Activated CD8-positive, alpha-beta memory T cell treated with anti-CD3 and anti-CD28 coated beads for 4 hours (primary cell): ENCODE results near the gene TMEM175.
A peak's percentile ranks its signal among the peaks of the same experiment; 100 is the strongest.
"Not testable (repeated sequence)": the region's sequence is repeated elsewhere in the genome, so short reads cannot be mapped to it uniquely, and the experiment has no call there.

Source experiments
- DNase-seq, 2 donors: peaks; one replicate each; pipeline ENCODE4 v3.0.0-alpha.2; 2020; ENCODE audit warnings: low read depth in 2 of 2

TMEM175 gene

GRCh38 chr4:970854-971520 lies 38.7 kb downstream of the TMEM175 start:
- no peak for DNase-seq

- DNase-seq, result no peak
Measured at GRCh38 chr4:971666-972500, 39.6 kb downstream of the TMEM175 start.

DNA sequence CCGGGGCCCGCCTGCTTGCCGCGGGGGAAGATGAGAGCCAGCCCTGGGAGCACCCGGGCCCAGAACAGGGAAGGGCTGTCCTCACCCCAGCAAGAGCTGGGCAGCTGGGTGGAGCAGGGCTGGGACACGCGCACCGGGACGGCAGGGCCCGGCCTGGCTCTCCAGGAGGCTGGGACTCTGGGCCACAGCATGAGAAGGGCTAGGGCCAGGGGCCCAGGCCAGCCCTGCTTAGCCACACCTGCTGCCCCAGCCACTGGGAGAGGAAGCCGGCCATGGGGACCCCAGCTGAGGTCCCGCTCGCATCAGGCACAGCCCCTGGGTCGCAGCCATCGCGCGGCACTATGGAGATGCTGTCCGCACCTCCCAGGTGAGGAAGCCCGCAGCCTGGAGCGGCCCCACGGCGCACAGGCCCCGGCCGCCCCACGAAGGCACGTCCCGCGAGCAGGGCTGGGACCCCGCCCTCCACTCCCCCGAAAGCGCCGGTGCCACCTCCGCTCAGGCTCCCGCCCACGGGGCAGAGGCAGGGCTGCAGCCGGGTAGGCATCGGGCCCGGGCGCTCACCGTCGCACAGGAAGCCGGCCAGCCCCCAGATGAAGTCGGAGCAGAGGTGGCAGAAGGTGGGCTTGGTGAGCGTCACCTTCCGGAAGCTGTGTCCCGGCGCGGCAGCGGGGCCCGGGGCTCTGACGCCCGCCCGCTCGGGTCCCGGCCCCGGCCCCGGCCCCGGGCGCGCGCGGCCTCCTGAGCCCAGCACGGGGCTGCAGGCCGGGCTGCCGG lies 40.6 kb downstream of the TMEM175 start:
- peak; percentile 51 to 62 for DNase-seq

- peak; percentile 76 to 77 for DNase-seq
Measured at GRCh38 chr4:973431-974397, 41.5 kb downstream of the TMEM175 start, which contains the start of gene DGKQ. Gene DGKQ, minus strand, starts transcription at chr4:973569. Its CDS starts 87 bp downstream, at chr4:973482.

DNA sequence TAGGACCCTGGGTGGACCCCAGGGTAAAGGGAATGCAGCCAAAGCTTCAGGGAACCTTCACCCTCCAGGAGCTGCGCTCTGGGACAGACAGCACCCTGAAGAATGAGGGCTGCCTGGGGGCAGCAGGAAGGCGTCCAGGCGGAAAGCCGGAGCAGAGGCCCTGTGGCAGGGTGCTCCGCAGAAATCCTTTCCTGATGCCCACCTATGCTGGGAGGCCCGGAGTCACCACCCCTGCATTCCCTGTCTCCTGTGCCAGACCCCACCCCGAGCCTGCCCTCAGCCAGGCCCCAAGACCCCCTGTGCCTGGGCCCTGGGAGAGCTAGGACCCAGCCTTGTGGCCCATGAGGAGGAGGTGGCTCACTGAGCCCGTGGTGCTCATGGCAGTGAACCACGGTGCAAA lies 42.4 kb downstream of the TMEM175 start:
- no peak for DNase-seq

DNA sequence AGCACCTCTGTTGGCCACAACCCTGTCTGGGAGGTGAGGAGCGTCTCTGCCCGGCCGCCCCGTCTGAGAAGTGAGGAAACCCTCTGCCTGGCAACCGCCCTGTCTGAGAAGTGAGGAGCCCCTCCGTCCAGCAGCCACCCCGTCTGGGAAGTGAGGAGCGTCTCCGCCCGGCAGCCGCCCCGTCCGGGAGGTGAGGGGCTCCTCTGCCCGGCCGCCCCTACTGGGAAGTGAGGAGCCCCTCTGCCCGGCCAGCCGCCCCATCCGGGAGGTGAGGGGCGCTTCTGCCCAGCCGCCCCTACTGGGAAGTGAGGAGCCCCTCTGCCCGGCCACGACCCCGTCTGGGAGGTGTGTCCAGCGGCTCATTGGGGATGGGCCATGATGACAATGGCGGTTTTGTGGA lies 43.8 kb downstream of the TMEM175 start:
- not testable (repeated sequence) for DNase-seq

- no peak for DNase-seq
Measured at GRCh38 chr4:978957-979701, 46.9 kb downstream of the TMEM175 start.

DNA sequence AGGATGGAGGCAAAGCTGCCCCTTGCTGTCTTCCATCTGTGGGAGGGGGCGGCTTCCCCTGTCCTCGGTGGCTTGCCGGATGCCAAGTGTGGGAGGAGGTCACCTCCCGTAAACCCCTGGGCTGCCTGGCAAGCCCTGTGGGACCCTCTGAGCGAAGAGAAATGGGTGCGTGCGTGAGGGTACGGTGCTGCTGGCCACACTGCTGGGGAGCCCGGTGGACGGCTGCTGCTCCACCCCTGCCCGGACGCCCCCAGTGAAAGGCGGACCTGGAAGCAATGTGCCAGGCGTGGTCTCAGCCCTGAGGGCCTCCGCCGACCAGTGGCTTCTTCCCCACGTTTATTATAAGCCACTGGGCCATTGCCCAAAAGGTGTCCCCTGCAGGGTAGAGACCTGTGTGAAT lies 50.0 kb downstream of the TMEM175 start:
- no peak for DNase-seq

GRCh38 chr4:982814-983213 lies 50.6 kb downstream of the TMEM175 start:
- no peak for DNase-seq

GRCh38 chr4:984336-985054 lies 52.2 kb downstream of the TMEM175 start:
- DNase-seq, result no peak

DNA sequence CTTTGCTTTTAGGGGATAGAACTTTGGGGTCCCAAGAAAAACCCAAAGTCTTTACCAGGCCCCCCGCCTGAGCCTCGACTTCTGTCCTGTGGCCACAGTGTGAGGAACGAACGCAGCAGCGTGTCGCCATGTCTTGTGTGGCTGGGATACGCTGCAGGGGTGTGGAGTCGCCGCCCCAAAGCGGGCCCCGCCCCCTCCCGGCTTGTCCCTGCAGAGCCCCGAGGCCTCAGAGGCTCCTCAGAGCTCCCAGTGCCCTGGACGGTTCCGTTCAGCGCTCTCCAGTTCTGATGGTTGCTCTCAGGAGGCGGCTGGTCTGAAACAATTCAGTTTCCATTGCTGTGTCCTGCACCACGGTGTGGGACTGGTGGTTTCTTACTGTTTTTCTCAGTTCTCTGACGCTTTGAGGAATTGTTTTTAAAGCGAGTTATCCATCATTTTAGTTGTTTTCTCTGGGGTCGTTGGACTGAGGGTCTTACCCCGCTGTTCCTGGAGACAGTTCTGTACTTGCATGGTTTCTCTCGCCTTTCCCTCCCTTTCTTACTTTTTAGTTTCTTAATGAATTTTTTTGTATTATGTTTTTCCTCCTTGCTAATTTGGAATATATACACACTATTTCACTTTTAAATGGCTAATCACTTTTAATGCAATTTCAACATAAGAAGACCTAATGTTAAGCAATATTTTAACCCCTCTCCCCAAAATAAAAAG lies 53.0 kb downstream of the TMEM175 start:
- peak; percentile 35 to 45 for DNase-seq

DNA sequence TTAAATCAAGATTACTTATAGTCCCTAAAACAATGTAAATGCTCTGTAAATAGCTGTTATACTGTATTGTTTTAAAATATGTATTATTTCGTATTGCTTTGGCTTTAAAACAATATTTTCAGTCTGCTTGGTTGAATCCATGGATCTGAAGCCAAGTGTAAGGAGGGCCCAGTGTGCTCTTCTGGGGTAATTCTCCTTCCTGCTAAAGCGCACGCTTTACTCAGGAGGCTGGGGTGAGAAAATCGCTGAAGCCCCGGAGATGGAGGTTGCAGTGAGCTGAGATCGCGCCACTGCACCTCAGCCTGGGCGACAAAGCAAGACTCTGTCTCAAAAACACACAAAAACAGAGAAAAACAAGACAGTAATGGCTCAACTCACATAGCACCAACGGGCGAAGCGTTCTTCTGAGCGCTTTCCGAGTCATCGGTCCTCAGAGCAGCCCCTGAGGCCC lies 54.2 kb downstream of the TMEM175 start:
- DNase-seq, result no peak

- peak; percentile 78 to 83 for DNase-seq
Measured at GRCh38 chr4:986879-987623, 54.8 kb downstream of the TMEM175 start, which contains the start of gene IDUA. Gene IDUA, plus strand, starts transcription at chr4:987044. Its CDS starts 41 bp downstream, at chr4:987085.

GRCh38 chr4:987624-988513 lies 55.6 kb downstream of the TMEM175 start:
- DNase-seq, result no peak

- no peak for DNase-seq
Measured at GRCh38 chr4:988726-989721, 56.8 kb downstream of the TMEM175 start.
